Inflammatory macrophage treated with lipopolysaccharide for 1 hour (primary cell): ENCODE measurements around the gene GAB4.
"Not testable (repeated sequence)": the region's sequence is repeated elsewhere in the genome, so short reads cannot be mapped to it uniquely, and the experiment has no call there.

Experiments
- DNase-seq, 2 donors: peaks; one replicate each; pipeline ENCODE4 v3.0.0-alpha.2; 2020 to 2022

The GAB4 gene

DNA sequence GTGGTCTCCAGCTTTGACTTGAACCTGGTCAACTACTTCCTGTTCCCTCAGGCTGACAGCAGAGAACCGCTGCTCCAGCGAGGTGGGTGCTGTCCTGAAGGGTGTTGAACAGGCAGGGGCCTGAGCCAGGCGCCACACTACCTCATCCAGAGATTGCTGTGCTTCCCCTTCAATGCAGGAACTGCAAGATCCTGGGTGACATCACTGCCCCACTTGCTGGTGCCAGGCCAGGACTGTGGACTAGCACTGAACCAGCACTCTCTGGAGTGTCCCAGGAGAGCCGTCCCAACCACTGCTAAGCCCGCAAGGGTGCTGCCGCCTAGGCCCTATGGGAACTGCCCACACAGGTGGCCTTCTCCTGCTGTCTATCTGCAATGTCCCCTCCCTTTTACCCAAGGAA, 51.7 kb downstream of the GAB4 start:
- peak; percentile 21 to 22 for DNase-seq

DNA sequence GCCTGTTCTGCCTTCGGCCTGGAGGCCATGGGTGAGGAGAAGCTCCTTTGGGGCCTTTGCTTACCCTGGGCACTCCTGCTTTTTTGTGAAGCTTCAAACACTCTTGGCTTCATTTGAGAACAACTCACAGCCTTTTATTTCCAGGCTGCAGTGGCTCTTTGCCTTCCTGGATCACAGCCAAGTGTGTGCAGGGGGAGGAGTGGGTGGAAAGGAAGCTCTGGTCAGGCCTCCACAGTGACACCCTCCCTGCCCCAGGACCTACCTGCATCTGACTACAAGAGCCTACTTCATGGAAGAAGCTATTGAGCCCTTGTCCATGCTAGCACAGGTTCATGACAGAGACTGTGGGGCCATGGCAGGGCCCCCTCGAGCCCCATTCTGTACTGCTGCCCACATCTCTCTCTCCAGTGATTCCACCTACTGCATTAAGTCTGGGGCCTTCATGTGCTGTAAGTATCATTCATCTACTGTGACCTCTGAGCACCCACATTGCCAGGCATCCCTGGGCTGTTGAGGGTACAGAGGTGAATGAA, 52.3 kb downstream of the GAB4 start:
- peak; percentile 16 to 26 for DNase-seq

DNA sequence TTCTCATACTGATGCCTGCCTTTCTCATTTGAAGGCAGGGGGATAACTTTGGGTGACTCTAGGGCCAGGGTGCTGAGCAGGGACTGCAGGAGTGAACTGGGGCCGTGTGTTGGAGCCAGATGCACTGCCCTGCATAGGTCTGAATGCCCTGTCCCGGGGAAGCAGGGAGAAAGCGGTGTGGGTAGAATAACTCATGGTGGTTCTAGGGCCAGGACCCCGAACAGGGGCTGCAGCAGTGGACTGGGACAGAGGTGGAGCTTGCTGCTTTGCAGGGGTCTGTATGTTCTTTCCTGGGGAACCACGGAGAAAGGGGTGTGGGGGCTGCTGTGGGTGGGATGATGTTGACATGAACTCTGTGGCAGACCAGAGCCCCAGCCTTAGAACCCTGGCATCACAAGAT, 52.9 kb downstream of the GAB4 start:
- DNase-seq: no peak

DNA sequence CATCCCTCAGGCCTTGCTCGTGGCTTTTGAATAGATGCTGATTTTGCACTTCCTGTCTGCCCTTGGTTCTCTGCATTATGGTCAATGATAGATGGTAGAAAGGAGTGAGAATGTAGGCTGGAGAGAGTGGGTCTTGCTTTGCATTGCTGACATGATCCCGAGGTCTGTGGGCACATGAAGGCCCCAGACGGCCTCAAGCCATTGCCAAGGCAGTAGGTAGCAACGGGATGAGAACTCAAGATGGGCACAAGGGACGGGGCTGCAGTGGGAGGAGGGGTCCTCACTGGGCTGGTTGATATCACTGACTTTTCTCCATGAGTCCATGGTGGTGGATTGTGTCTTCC, 54.0 kb downstream of the GAB4 start:
- no peak for DNase-seq

DNA sequence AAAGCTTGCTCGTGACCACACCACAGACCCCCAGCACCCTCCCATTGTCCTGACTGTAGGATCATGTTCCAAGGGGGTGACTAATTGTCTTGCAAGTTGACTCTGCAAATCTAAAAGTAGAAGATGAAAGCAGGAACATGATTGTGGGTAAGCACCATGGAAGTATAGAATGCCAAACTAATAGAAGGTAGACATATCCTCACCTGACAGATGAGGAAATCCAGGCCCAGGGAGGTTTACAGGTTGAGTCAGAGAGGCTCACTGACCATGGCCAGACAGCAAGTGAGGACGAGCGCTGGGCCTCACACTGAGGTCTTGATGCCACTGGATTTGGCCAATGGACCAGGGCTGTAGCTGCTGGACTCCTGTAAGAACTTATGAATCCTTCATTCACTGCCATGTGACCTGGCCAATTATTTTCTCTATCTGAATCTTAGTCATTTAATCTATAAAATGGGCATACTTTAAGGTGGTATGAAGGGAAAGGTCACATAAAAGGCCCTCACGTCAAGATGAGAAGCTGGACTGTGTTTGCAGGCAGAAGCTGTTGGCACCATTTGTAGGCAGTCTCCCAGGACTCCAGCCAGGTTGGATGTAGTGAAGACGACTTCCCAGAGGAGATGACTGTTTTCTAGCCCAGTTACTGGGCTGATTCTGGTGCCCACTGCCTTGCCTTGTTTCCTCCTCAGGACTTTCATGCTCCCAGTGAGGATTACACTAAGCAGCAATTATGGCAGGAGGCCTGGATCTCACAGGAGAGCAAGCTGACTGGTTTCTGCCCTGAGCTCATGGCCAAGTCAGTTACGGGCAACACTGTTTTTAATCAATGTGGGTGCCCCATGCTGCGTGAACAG, 54.6 kb downstream of the GAB4 start:
- DNase-seq: no peak

DNA sequence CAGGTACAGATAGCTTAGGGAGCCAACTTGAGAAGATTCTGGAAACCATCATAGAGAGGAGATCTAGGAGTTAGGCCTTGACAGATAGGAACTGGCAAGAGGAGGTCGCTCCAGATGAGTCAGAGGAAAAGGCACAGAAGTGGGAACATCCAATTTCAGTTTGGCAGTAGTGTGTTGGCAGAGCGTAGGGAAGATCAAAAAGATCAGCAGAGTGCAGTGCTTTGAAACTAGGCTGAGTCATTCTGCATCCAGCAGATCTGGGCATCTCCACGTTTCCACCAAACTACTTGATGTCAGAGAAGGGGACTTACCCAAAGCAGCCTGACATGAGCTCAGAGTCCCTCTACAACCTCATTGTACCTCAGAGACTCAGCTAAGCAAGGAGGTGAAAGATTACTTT, 58.5 kb downstream of the GAB4 start:
- DNase-seq: peak in 1 of 2 donors; percentile 20

DNA sequence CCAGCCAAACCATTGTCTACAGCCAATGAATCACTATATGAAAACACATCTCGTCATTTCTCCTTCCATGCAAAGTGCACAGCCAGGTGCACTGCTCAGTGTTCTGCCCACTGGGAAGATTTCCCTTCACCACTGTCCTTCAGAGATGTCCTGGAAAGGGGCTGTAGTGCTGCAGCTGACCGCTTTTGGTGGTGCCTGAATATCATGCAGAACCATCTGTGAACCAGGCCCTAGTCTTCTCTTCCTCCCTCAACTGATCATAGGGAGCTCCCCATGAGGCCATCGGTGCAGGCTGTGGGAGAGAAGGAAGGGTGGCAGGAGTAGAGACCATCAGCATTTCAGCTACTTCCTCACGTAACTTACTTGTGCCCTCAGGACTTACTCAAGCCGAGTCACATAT, 70.2 kb downstream of the GAB4 start:
- DNase-seq: no peak

DNA sequence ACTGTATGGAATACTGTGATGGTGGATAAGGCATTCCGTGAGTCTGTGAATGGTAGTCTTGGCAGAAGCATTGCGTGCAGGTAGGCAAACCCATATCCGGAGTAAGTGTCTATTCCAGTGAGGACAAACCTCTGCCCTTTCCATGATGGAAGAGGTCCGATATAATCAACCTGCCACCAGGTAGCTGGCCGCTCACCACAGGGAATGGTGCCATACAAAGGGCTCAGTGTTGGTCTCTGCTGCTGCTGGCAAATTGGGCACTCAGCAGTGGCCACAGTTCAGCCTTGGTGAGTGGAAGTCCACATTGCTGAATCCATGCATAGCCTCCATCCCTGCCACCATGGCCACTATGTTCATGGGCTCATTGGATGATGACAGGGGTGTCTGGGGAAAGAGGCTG, 70.8 kb downstream of the GAB4 start:
- DNase-seq: not testable (repeated sequence)

DNA sequence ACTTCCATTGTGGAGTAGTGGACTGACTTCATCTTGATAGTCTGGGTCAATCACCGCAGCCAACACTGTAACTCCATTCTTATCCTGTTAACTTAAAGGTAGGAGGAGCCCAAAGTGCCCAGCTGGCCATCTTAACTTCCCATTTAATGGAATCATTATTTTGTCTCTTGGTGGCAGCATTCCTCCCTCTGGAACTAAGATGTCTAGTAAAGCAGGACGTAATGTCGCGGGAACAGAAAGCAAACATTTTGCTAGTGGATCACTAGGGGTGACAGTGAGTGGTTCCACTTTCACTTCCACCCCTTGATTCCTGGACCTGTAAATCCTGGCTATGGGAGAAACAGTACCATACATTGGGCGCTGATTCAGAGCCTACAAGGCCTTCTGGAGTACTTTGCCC, 71.4 kb downstream of the GAB4 start:
- no peak for DNase-seq

DNA sequence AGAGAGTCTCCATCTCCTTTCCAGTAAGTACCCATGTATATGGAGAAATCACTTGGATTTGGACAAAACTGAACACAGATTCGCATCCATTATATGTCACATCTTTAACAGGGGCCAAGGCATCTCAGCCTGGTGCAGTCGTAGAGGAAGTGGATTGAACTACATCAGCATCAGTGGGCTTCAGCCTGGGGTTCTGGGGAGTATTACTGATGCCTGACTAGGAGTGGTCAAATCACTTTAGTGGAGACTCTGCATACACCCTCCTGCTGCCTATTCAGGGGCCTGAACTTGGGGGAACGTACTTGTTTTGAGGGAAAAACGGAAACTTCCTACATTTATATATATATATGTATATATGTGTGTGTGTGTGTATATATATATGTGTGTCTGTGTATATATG, 72.8 kb downstream of the GAB4 start:
- no peak for DNase-seq

DNA sequence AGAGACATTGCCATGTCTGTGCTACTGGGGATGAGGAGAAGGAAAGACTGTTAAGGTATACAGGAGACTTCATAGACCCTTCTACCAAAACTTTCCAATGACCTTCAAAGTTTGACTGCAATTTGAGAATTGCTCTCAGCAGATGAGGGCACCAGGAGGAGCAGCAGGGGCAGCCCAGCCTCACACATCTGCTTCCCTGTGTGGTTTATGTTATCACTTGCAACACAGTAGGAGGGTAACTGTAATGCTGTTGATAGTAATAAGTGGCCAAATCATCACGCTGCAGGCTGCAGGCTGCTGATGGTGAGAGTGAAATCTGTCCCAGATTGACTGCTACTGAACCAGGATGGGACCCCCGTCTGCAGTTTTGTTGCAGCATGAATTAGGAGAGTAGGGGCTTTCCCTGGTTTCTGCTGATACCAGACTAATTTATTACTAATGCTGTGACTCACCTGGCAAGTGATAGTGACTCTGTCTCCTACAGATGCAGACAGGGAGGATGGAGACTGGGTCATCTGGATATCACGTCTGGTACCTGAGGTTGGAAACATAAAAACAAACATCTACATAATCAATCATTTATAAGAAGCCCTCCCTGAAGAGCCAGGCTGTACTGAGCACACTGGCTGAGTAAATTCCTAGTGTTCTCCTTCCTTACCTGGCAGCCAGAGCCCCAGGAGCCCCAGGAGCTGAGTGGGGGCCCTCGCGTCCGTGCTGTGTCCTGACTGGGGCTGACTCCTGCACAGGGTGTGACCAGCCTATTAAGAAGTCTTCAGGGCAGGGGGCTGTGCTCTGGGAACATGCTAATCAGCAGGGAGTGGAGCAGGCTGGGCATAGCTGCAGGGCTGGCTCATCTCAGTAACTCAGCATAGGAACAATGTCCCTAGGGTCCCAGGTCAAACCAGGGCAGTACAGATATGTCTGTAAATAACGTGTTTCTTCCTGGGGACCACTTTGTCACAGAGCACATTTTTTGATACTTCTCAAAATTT, 74.4 kb downstream of the GAB4 start:
- DNase-seq: no peak

DNA sequence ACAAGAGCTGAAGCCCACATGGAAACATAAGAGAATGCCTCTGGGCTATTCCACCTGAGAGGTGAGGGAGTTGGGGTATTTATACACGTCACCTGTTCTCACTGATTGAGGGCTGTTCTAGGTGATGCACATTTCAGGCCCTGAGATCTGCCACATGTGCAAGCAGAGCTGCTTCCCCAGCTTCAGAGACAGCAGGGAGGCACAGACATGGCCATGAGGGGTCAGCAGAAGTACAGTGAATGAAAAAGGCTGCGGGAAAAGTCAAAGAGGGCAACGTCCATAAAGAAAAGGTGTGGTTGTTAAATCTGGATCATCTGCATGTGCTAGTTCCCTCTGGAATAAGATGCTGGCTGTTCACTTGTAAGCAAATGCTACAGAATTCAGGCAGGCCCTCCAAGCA, 75.4 kb downstream of the GAB4 start:
- no peak for DNase-seq

DNA sequence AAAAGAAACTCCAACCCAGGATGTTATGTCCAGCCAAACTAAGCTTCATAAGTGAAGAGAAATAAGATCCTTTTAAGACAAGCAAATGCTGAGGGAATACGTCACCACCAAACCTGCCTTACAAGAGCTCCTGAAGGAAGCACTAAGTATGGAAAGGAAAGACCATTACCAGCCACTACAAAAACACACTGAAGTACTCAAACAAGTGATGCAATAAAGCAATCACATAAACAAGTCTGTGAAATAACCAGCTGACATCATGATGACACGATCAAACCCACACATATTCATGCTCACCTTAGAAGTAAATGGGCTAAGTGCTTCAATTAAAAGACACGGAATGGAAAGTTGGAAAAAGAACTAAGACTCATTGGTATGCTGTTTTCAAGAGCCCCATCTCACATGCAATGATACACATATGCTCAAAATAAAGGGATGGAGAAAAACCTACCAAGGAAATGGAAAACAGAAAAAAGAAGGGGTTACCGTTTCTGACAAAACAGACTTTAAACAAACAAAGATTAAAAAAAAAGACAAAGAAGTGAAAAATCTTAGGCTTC, 82.5 kb downstream of the GAB4 start:
- no peak for DNase-seq

DNA sequence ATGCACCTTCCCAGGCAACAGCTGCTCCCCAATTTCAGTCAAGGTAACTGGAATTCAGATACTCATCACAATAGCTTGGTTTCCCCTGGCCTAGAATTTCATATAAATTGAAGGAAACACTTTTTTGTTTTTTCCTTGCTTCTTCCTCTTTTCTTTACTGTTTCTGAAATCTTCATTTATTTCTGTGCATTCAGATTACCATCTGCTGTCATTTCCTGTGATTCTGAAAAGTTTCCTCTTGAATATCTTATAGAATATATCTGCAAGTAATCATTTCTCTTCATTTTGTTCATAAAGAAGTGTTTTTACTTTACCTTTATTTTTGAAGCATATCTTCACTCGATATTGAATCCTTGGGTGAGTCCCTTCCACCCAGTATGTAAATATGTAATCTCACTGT, 85.3 kb downstream of the GAB4 start:
- DNase-seq: no peak

DNA sequence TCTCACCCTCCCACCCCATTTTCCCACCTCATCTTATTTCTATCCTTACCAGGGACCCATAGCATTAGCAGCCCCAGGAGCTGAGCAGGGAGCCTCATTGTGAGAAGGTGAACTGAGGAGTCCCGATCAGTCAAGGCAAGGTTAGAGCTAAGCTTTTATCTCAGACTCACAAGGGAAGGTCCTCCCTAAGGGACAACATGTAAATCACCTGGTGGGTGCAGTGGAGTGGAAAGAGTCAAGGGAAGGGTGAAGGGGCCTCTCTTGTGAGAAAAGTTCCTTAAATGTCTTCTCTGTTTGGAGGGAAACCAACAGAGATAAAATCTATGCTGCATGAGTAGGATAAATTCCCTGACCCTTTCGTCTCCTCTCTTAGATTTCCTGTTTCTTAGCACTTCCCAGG, 85.9 kb downstream of the GAB4 start:
- DNase-seq: no peak

DNA sequence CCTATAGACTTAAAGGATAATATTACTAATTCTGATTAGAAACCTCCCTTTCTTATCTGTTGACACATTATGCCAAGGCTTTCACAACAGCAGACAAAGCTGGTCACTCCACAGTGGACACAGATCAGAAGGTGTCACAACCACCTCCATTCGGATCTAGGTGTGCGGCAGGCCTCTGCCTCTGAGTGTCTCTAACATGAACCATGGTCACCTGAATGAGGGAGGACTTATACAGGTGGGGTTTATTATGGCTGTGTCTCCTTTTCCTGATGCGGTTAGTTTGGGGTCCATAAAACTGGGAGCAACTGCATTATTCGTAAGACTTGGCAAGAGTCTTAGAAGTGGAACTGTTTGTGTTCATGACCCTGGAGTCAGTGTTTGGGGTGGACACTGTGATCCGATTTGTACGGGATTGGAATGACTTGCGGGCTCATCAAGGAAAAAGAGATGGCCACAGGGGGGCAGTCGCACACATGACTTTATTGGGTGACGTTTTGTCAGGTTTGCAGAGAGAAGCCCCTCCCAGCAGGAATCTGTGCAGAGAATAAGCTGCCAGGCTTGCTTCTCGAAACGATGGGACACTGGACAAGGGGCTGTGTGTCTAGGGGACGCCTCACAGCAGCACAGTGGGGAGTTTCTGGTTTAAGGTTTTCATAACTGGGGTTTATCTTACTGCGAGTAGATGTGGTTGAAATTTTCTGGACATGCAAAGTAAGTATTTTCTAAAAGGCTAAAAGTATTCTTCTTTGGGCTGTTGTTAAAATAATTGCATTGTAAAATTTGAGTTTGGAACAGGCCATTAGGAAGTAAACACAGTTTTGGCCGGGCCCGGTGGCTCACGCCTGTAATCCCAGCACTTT, 90.6 kb downstream of the GAB4 start:
- DNase-seq: peak; percentile 27 to 85

DNA sequence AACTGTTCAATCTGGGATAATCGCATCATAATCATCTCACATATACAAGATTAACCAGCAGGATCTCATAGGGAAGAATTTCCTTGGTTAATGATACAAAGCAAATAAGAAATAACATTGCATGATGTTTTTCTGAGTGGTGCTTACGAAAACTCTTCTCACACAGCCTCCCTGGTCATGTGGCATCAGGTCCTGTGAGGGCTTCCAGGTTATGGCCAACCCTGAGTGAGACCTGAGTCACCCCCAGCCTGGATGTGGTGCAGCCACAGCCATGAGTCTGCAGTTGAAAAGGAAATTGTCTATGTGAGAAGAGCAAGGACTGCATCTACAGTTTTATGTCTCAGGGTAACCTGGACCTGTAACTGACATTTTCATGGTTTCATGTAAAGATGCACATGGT, 92.3 kb downstream of the GAB4 start:
- DNase-seq: no peak

DNA sequence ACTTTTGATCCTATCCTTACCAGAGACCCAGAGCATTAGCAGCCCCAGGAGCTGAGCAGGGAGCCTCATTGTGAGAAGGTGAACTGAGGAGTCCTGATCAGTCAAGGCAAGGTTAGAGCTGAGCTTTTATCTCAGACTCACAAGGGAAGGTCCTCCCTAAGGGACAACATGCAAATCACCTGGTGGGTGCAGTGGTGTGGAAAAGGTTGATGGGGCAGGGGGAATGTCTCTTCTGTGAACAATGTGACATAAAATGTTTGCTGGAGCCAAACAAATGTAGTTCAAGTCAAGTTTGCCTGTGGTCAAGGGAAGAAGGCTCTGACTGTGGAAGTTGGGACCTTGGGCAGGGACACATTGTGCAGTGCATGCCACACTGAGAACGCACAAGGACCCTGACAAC, 93.1 kb downstream of the GAB4 start:
- DNase-seq: not testable (repeated sequence)

DNA sequence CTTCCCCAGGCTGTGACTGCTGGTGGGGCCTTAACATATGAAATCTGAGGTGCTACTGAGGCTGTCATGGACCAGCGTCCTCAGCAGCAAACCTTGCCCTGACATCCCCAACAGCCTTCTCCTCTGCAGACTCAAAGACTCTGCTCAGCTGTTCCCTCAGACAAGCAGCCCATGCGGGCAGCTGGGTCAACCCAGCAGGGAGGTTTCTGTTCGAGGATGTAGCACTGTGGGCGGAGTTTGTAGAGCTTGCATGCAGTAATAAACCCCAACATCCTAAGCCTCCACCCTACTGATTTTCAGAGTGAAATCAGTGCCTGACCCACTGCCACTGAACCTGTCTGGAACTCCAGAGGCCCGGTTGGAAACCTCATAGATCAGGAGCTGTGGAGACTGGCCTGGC, 94.0 kb downstream of the GAB4 start:
- no peak for DNase-seq

DNA sequence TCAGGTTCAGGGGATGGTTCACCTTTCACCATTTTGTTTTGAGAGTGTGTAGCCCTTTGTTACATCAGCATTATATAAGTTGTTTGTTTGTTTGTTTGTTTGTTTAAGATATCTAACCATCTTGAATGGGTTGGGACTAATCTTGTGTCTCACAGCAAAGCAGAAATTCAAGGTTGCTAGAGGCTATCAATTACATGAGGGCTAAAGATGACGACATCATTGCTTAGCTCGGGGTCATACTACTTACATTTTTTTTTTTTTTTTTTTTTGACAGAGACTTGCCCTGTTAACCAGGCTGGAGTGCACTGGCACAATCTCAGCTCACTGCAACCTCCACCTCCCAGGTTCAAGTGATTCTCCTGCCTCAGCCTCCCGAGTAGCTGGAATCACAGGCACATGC, 95.7 kb downstream of the GAB4 start:
- DNase-seq: no peak
